ENCODE measurements around the gene SUPT5H. TPM values are rescaled to one million over a fixed set of nuclear protein-coding genes. Genes with fewer than 3 reads are reported as not detected.

The SUPT5H gene
- total and polyA plus RNA-seq, 2 of the 13 experiments (the other 11 are each of a cell fraction or from before 2014, with no cell fraction given), result 48.2 to 51.7 TPM

GRCh38 chr19:39412867-39413271, 32.5 kb upstream of the SUPT5H start (continued):
- TF ChIP-seq ZBTB10 (CRISPR knock-in tag; IDR thresholded peaks at IDR 0.05; ENCODE audit: borderline replicate concordance) (peak; percentile 91; the same call in 1 of the 2 replicates), PTBP1 (IDR thresholded peaks at IDR 0.05; ENCODE audit: low read depth, low read length, poor library complexity, severe bottlenecking) (peak; percentile 5), JUNB (CRISPR knock-in tag; IDR thresholded peaks at IDR 0.05; ENCODE audit: borderline replicate concordance) (no peak), SNAI1 (CRISPR knock-in tag; IDR thresholded peaks at IDR 0.05; ENCODE audit: borderline replicate concordance) (0 out of 2 replicates have a peak, but pooled peaks have one; percentile 42), ZNF788 (CRISPR knock-in tag; IDR thresholded peaks at IDR 0.05; ENCODE audit: borderline replicate concordance) (peak; percentile 60; the same call in 1 of the 2 replicates), ZSCAN31 (CRISPR knock-in tag; IDR thresholded peaks at IDR 0.05; ENCODE audit: low read depth) (0 out of 2 replicates have a peak, but pooled peaks have one; percentile 28), ZNF780A (CRISPR knock-in tag; IDR thresholded peaks at IDR 0.05) (no peak), ONECUT2 (CRISPR knock-in tag; IDR thresholded peaks at IDR 0.05) (no peak), TIGD3 (CRISPR knock-in tag; IDR thresholded peaks at IDR 0.05; ENCODE audit: borderline replicate concordance) (no peak; the same call in 1 of the 2 replicates), SMAD3 (CRISPR knock-in tag; IDR thresholded peaks at IDR 0.05) (peak; percentile 5; the same call in 1 of the 2 replicates)
